Measurements from ENCODE around the gene CPSF4.
"Not testable (repeated sequence)": the region's sequence is repeated elsewhere in the genome, so short reads cannot be mapped to it uniquely, and the experiment has no call there.

CPSF4 gene

DNA sequence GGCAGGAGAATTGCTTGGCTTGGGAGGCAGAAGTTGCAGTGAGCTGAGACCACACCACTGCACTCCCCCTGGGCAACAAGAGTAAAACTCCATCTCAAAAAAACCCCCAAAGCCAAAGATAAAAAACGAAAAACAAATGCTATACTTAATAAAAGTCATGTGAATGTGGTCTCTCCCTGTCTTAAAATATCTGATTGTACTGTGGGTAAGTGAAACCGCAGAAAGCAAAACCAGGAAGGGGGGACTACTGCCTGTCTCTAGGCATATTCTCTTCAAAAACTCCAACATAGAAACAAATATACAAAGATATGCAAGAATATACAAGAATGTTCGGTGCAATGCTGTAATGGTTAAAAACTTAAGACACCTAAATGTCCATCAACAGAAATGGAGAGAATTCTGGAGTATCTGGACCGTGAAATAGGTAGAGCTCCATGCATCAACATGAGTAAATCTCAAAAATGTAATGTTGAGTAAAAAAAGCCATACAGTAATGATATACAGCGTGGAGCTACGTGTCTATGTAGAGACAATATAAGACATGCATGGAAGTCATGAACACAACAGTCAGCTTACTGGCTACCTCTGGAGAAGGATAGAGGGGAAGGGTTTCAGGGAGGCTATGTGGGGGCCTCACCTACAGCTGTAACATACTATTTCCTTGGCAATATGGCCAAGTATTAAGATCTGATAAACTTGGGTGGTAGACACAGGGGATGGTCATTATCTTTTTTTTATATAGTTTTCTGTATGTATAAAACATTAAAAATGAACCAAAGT lies 59.2 kb downstream of the CPSF4 start:
- DNase-seq, result no peak

- no peak for DNase-seq
These were observed 59.8 kb downstream of the CPSF4 start for GRCh38 chr7:99498546-99498944.

DNA sequence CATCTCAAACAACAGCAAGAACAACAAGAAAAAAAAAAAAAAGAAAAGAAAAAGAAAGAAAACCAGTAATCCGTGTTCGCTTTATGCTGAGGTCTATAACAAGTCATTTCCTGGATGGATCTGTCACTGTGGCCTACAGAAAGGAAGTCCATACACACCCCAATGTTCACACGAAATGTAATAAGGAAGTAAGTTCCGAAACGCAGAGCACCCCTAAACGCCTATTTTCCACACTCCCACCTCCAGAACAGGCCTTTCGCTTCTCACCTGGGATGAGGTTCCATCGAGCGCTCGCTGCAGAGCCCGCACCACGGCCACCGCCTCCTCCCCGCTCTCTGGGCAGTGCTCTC lies 60.6 kb downstream of the CPSF4 start:
- no peak for DNase-seq

DNA sequence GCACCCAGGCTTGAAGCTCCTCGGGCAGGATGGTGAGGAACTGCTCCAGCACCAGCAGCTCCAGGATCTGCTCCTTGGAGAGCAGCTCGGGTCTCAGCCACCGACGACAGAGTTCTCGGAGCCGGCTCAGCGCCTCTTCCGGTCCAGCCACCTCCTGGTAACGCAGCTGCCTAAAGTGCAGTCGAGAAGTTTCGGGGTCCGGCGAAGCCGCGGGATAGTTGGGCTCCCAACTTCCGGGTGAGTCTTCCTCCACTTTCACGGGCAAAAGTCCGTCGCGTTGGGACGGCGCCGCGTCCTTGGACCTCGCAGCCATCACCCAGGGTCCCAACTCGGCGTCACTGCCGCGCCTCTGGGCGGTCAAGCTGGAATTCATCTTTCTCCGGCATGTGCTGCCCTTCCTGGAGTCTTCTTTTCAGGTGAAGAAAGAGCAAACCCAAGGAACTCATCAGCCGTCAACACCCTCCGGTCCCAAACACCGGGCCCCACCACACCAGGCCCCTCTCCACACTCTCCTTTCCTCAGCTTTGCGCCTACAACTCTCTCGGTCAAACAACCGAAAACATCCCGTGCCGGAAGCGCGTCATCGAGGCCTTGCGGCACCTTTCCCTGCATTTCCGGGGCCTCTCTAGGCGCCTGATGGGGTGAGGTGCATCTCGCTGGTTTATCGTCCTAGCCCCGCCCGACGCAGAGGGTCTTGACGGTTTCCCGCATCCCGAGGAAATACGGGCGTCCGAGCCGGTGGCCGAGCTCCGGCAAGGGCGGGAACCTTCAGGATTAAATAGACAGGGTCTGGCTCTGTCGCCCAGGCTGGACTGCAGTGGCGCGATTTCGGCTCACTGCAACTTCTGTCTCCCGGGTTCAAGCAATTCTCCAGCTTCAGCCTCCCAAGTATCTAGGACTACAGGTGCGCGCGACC lies 61.2 kb downstream of the CPSF4 start, which contains the start of gene ZNF394:
Gene ZNF394 (minus strand): TSS at position 561 of the 916 bp plus-strand sequence. CDS start 188 bp downstream, at position 373.
- peak; percentile 94 for DNase-seq

DNA sequence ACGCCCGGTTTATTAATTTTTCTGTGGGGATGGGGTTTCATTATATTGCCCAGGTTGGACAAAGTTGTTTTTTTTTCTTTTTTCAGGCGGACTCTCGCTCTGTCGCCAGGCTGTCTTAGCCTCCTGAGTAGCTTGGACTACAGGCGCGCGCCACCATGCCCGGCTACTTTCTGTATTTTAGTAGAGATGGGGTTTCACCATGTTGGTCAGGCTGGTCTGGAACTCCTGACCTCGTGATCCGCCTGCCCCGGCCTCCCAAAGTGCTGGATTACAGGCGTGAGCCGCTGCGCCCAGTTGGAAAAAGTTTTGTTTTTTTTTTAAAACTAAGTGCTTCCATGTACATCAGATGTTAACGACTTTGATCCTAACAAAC lies 61.9 kb downstream of the CPSF4 start:
- no peak for DNase-seq

GRCh38 chr7:99501236-99501635 lies 62.5 kb downstream of the CPSF4 start:
- not testable (repeated sequence) for DNase-seq

DNA sequence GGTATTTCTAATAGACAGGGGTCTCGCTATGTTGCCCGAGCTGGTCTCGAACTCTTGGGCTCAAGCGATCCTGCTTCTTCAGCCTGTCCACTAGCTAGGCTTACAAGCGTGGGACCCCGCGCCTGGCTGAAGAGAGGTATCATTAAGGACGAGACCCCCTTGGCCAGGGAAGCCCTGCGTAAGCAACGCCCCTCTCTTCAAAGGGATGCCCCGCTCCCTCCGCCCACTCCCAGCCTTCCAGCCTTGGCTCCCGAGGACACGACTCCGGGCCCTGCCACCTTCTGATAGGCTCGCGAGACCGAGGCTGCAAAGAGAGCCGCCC lies 65.5 kb downstream of the CPSF4 start:
- DNase-seq, result no peak

GRCh38 chr7:99504603-99505323 lies 66.0 kb downstream of the CPSF4 start, which contains the start of gene ZKSCAN5:
Gene ZKSCAN5 (plus strand): TSS chr7:99504662. CDS start chr7:99506045, 1,383 bp downstream.
- peak; percentile 99 for DNase-seq

GRCh38 chr7:99505324-99505662 lies 66.5 kb downstream of the CPSF4 start:
- no peak for DNase-seq

All from right hindlimb (tissue), 1 donor.